Retinal pigment epithelial cell (primary cell): Measurements from ENCODE around the gene VPS26C.
"Not testable (repeated sequence)": the region's sequence is repeated elsewhere in the genome, so short reads cannot be mapped to it uniquely, and the experiment has no call there.

Experiments
- DNase-seq: peaks from one replicate; pipeline ENCODE4 v3.0.0-alpha.2; 2010; ENCODE audit warnings: low read depth
- H3K4me3 ChIP-seq: 2 replicates; pipeline ENCODE4 v1.5.1; 2011; ENCODE audit warnings: mild to moderate bottlenecking, low read length, control low read depth, moderate library complexity
- CTCF ChIP-seq: conservative IDR thresholded peaks from 2 replicates; pipeline ENCODE4 v1.5.1; 2011; ENCODE audit warnings: low read depth, low read length, control low read depth, inconsistent platforms

The VPS26C gene

GRCh38 chr21:37230632-37231248 lies 36.4 kb downstream of the VPS26C start:
- no peak overlapping the region for H3K4me3 ChIP-seq
- DNase-seq: no peak
- TF ChIP-seq CTCF: no peak

- DNase-seq: no peak
- H3K4me3 ChIP-seq: no peak overlapping the region
- TF ChIP-seq CTCF: no peak
These were observed 39.1 kb downstream of the VPS26C start for GRCh38 chr21:37228003-37228400.

GRCh38 chr21:37227071-37228002 lies 39.8 kb downstream of the VPS26C start:
- no peak overlapping the region for H3K4me3 ChIP-seq
- no peak for DNase-seq
- no peak for TF ChIP-seq CTCF

- no peak for TF ChIP-seq CTCF
- DNase-seq: no peak
- H3K4me3 ChIP-seq: no peak overlapping the region
These were observed 40.9 kb downstream of the VPS26C start for GRCh38 chr21:37226041-37226920.

GRCh38 chr21:37224861-37225839 lies 42.0 kb downstream of the VPS26C start:
- no peak for TF ChIP-seq CTCF
- no peak for DNase-seq
- no peak overlapping the region for H3K4me3 ChIP-seq

GRCh38 chr21:37223804-37224345 lies 43.3 kb downstream of the VPS26C start:
- TF ChIP-seq CTCF: no peak

GRCh38 chr21:37222248-37222647 lies 44.9 kb downstream of the VPS26C start:
- H3K4me3 ChIP-seq, DNase-seq: not testable (repeated sequence)

More at GRCh38 chr21:37223804-37224345, 43.3 kb downstream of the VPS26C start:
- DNase-seq: no peak
- H3K4me3 ChIP-seq: no peak overlapping the region
